Parathyroid adenoma (tissue), 2 donors: ENCODE results near the gene KRTAP6-3.

Experiments used
- H2AFZ ChIP-seq: fragments of 300-600 bp; sonication (generic); one replicate; pipeline ENCODE4 v1.7.0; 2017; ENCODE audit warnings: antibody characterized with exemption, mild to moderate bottlenecking
- H3K27ac ChIP-seq: fragments of 300-600 bp; sonication (generic); one replicate; pipeline ENCODE4 v1.7.0; 2017
- H3K27me3 ChIP-seq: fragments of 300-600 bp; sonication (generic); one replicate; pipeline ENCODE4 v1.7.0; 2017; ENCODE audit warnings: low read length; ENCODE audit not compliant: control insufficient read depth, insufficient read depth
- H3K36me3 ChIP-seq: fragments of 300-600 bp; sonication (generic); one replicate; pipeline ENCODE4 v1.7.0; 2017; ENCODE audit warnings: low read length; ENCODE audit not compliant: control insufficient read depth, insufficient read depth
- H3K4me1 ChIP-seq: fragments of 300-600 bp; sonication (generic); one replicate; pipeline ENCODE4 v1.7.0; 2017; ENCODE audit warnings: control low read depth
- H3K4me2 ChIP-seq: fragments of 300-600 bp; sonication (generic); one replicate; pipeline ENCODE4 v1.7.0; 2017; ENCODE audit warnings: low read length
- H3K4me3 ChIP-seq: fragments of 300-600 bp; sonication (generic); one replicate; pipeline ENCODE4 v1.7.0; 2017; ENCODE audit warnings: low read depth, low read length
- H3K79me2 ChIP-seq: fragments of 300-600 bp; sonication (generic); one replicate; pipeline ENCODE4 v1.7.0; 2017; ENCODE audit warnings: control low read depth
- H3K9ac ChIP-seq: fragments of 300-600 bp; sonication (generic); one replicate; pipeline ENCODE4 v1.7.0; 2017; ENCODE audit warnings: mild to moderate bottlenecking
- H3K9me3 ChIP-seq: fragments of 300-600 bp; sonication (generic); one replicate; pipeline ENCODE4 v1.7.0; 2017; ENCODE audit warnings: low read length; ENCODE audit not compliant: control insufficient read depth
- CTCF ChIP-seq: fragments of 300-600 bp; sonication (generic); IDR thresholded peaks from one replicate; pipeline ENCODE4 v1.7.0; 2017; ENCODE audit warnings: antibody characterized with exemption, mild to moderate bottlenecking
- donor health status: primary hyperparathyroidism.

The KRTAP6-3 gene

DNA sequence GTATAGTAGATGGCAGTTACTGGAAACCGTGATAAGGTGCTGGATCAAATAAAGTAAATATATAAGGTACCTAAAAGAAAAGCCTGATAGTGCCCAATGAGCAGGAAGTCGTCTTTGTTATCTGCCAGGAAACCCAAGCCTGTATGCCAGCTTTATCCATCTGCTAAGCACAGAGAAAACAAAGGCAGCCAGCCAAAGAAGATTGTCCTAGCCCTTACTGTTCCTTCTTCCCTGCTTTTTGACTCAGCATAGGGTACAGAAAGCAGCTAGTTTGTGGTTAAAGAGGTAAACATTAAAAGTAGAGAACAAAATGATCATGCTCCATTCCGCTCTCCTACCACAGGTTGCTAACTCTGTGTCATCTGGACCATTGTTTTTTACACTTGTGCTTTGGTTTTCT, 12.1 kb upstream of the KRTAP6-3 start:
- Histone ChIP-seq H3K4me2 (no peak overlapping the region), H2AFZ (no peak overlapping the region)
- TF ChIP-seq CTCF, result no peak

GRCh38 chr21:30582870-30583269, 9.4 kb upstream of the KRTAP6-3 start:
- Histone ChIP-seq H2AFZ (no peak overlapping the region), H3K9ac (no peak overlapping the region), H3K4me1 (no peaks in the 10 kb centered on the region), H3K36me3 (no peaks in the 10 kb centered on the region), H3K4me3 (no peak overlapping the region), H3K27me3 (no peaks in the 10 kb centered on the region), H3K9me3 (peaks cover 4% of the 10 kb centered on the region), H3K4me2 (no peak overlapping the region), H3K27ac (no peak overlapping the region), H3K79me2 (no peaks in the 10 kb centered on the region)
- TF ChIP-seq CTCF, result no peak

More for the DNA sequence above, 12.1 kb upstream of the KRTAP6-3 start:
- no peak overlapping the region for H3K27ac ChIP-seq
- H3K4me3 ChIP-seq, result no peak overlapping the region
- no peaks in the 10 kb centered on the region for H3K79me2 ChIP-seq
- peaks cover 4% of the 10 kb centered on the region for H3K9me3 ChIP-seq
- no peaks in the 10 kb centered on the region for H3K4me1 ChIP-seq
- H3K9ac ChIP-seq, result no peak overlapping the region
- H3K27me3 ChIP-seq, result no peaks in the 10 kb centered on the region
- H3K36me3 ChIP-seq, result no peaks in the 10 kb centered on the region

GRCh38 chr21:30590297-30590696, 1.9 kb upstream of the KRTAP6-3 start, which contains the start of gene KRTAP22-2:
KRTAP22-2 (minus strand) TSS chr21:30590397.
- Histone ChIP-seq H3K4me2 (no peak within 1 kb of the TSS), H2AFZ (no peak within 1 kb of the TSS), H3K4me1 (no peaks in the 10 kb centered on the region), H3K9me3 (no peaks in the 10 kb centered on the region), H3K27ac (no peak within 1 kb of the TSS), H3K4me3 (no peak within 1 kb of the TSS), H3K9ac (no peak within 1 kb of the TSS), H3K36me3 (no peaks in the 10 kb centered on the region), H3K27me3 (no peaks in the 10 kb centered on the region), H3K79me2 (no peaks in the 10 kb centered on the region)
- no peak for TF ChIP-seq CTCF

GRCh38 chr21:30598802-30599201, 6.6 kb downstream of the KRTAP6-3 start, which contains the start of gene KRTAP6-2:
KRTAP6-2 (minus strand) TSS chr21:30598902; CDS start chr21:30598874, 28 bp downstream.
- TF ChIP-seq CTCF, result no peak
- H3K4me1 ChIP-seq, result no peaks in the 10 kb centered on the region
- no peaks in the 10 kb centered on the region for H3K36me3 ChIP-seq
- no peak within 1 kb of the TSS for H3K9ac ChIP-seq
- H3K79me2 ChIP-seq, result no peaks in the 10 kb centered on the region
- H3K4me2 ChIP-seq, result no peak within 1 kb of the TSS
- H3K27me3 ChIP-seq, result no peaks in the 10 kb centered on the region
- H3K4me3 ChIP-seq, result no peak within 1 kb of the TSS
- no peak within 1 kb of the TSS for H2AFZ ChIP-seq
- no peak within 1 kb of the TSS for H3K27ac ChIP-seq
- H3K9me3 ChIP-seq, result no peaks in the 10 kb centered on the region

GRCh38 chr21:30600787-30601186, 8.5 kb downstream of the KRTAP6-3 start, which contains the start of gene KRTAP22-1:
KRTAP22-1 (plus strand) TSS chr21:30601087.
- H3K27me3 ChIP-seq, result no peaks in the 10 kb centered on the region
- no peaks in the 10 kb centered on the region for H3K36me3 ChIP-seq
- H3K4me1 ChIP-seq, result no peaks in the 10 kb centered on the region
- H2AFZ ChIP-seq, result no peak within 1 kb of the TSS
- no peak within 1 kb of the TSS for H3K4me2 ChIP-seq
- H3K4me3 ChIP-seq, result no peak within 1 kb of the TSS
- no peaks in the 10 kb centered on the region for H3K79me2 ChIP-seq
- H3K27ac ChIP-seq, result no peak within 1 kb of the TSS
- no peak for TF ChIP-seq CTCF
- H3K9ac ChIP-seq, result no peak within 1 kb of the TSS
- H3K9me3 ChIP-seq, result no peaks in the 10 kb centered on the region
